Measurements from ENCODE around the gene DCLK1. TPM values are rescaled to one million over a fixed set of nuclear protein-coding genes. Genes with fewer than 3 reads are reported as not detected.
A peak's percentile ranks its signal among the peaks of the same experiment; 100 is the strongest.

The DCLK1 gene
- total RNA-seq, 4 donors from 2014 or later = 3.8 to 10.0 (median 8.2) TPM

- Histone ChIP-seq H3K27ac (no peak overlapping the region), H3K9me3 (no peaks in the 10 kb centered on the region), H3K4me3 (no peak overlapping the region), H3K27me3 (no peaks in the 10 kb centered on the region), H3K36me3 (no peaks in the 10 kb centered on the region), H3K4me1 (peaks cover 7 to 9% of the 10 kb centered on the region in 2 donors)
- in situ Hi-C loops (cut with MboI; ENCODE audit: low sequenced_read_pairs in 4 of 4) (no loop called here), intact Hi-C loops (cut with DNase I; ENCODE audit: low total_unique reads) (no loop called here)
- DNase-seq (no peak), ATAC-seq (no peak)
- TF ChIP-seq CTCF (IDR thresholded peaks at IDR 0.05 in 4 of 5, conservative IDR thresholded peaks at IDR 0.05 in 1 of 5) = no peak
- no peak for TF ChIP-seq POLR2A (IDR thresholded peaks at IDR 0.05)
These were observed 281.9 kb downstream of the DCLK1 start for GRCh38 chr13:35849256-35849644.

- no peaks in the 10 kb centered on the region for H3K36me3 ChIP-seq
- intact Hi-C loops (cut with DNase I; ENCODE audit: low total_unique reads) (no loop called here), in situ Hi-C loops (cut with MboI; ENCODE audit: low sequenced_read_pairs in 4 of 4) (no loop called here)
- H3K9me3 ChIP-seq = no peaks in the 10 kb centered on the region
- DNase-seq = no peak
- H3K27ac ChIP-seq = peak overlapping the region in 1 of 4 donors; percentile 9
- peak overlapping the region in 1 of 4 donors; percentile 33 for H3K4me3 ChIP-seq
- ATAC-seq = no peak
- no peaks in the 10 kb centered on the region for H3K27me3 ChIP-seq
- TF ChIP-seq POLR2A (IDR thresholded peaks at IDR 0.05) (no peak), CTCF (IDR thresholded peaks at IDR 0.05 in 4 of 5, conservative IDR thresholded peaks at IDR 0.05 in 1 of 5) (no peak)
- H3K4me1 ChIP-seq = peaks cover 7 to 9% of the 10 kb centered on the region in 2 donors
These were observed 282.6 kb downstream of the DCLK1 start for GRCh38 chr13:35848336-35849255.

- in situ Hi-C loops (cut with MboI; ENCODE audit: low sequenced_read_pairs in 4 of 4) (no loop called here), intact Hi-C loops (cut with DNase I; ENCODE audit: low total_unique reads) (no loop called here)
- peaks cover 2 to 13% of the 10 kb centered on the region in 2 donors for H3K4me1 ChIP-seq
- no peaks in the 10 kb centered on the region for H3K27me3 ChIP-seq
- H3K27ac ChIP-seq = no peak overlapping the region
- ATAC-seq (no peak), DNase-seq (no peak)
- no peaks in the 10 kb centered on the region for H3K9me3 ChIP-seq
- H3K36me3 ChIP-seq = no peaks in the 10 kb centered on the region
- no peak for TF ChIP-seq CTCF (IDR thresholded peaks at IDR 0.05 in 4 of 5, conservative IDR thresholded peaks at IDR 0.05 in 1 of 5)
- TF ChIP-seq POLR2A (IDR thresholded peaks at IDR 0.05) = no peak
- no peak overlapping the region for H3K4me3 ChIP-seq
These were observed 287.9 kb downstream of the DCLK1 start for GRCh38 chr13:35843272-35843671.

DNA sequence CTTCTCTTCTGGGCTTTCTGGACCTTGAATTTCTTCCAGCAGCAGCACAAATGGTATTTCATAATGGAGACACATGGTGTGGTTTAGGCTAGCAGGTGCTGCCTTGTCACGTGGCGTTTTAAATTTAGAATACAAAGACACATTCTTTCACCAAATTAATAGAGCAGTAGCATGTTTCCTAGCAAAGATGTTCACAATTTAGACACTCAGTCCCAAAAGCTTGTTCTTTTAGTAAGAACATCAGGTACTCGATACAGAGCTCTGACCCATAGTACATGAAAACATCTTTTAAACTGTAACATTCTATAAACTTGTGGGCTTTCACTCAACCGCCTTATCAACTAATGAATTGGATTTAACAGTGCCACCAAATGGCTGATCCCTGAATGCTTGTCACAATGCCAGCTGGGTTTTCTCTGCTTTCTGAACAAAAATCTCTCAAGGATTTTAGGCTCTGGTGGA lies 290.1 kb downstream of the DCLK1 start:
- no peak for TF ChIP-seq POLR2A (IDR thresholded peaks at IDR 0.05)
- peaks cover 2 to 12% of the 10 kb centered on the region in 2 donors for H3K4me1 ChIP-seq
- no peak for DNase-seq
- no peaks in the 10 kb centered on the region for H3K9me3 ChIP-seq
- H3K36me3 ChIP-seq = no peaks in the 10 kb centered on the region
- H3K27me3 ChIP-seq = no peaks in the 10 kb centered on the region
- H3K27ac ChIP-seq = peak overlapping the region in 3 of 4 donors; percentile 3 to 27 (median 13)
- ATAC-seq = peak in 1 of 2 donors; percentile 60
- in situ Hi-C loops (cut with MboI; ENCODE audit: low sequenced_read_pairs in 4 of 4) (no loop called here), intact Hi-C loops (cut with DNase I; ENCODE audit: low total_unique reads) (no loop called here)
- no peak overlapping the region for H3K4me3 ChIP-seq

- no peaks in the 10 kb centered on the region for H3K27me3 ChIP-seq
- no peak overlapping the region for H3K4me3 ChIP-seq
- no peaks in the 10 kb centered on the region for H3K9me3 ChIP-seq
- DNase-seq (no peak), ATAC-seq (no peak)
- TF ChIP-seq POLR2A (IDR thresholded peaks at IDR 0.05) (no peak), CTCF (IDR thresholded peaks at IDR 0.05 in 4 of 5, conservative IDR thresholded peaks at IDR 0.05 in 1 of 5) (no peak)
- peak overlapping the region in 1 of 4 donors; percentile 42 for H3K27ac ChIP-seq
- intact Hi-C loops (cut with DNase I; ENCODE audit: low total_unique reads) = no loop called here
- in situ Hi-C loops (cut with MboI; ENCODE audit: low sequenced_read_pairs in 4 of 4) = no loop called here
- no peaks in the 10 kb centered on the region for H3K36me3 ChIP-seq
- peaks cover 2 to 12% of the 10 kb centered on the region in 2 donors for H3K4me1 ChIP-seq
These were observed 291.4 kb downstream of the DCLK1 start for GRCh38 chr13:35839806-35840205.

All from gastrocnemius medialis (tissue), 4 donors.